Suprapubic skin (tissue), 3 donors: ENCODE measurements around the gene PSMC4.

Experiments
- CTCF ChIP-seq, 2 donors: fragments of 200-600 bp in 1 of 2; fragments of 450-650 bp in 1 of 2; sonication (generic) in 1 of 2; IDR thresholded peaks; one replicate each; pipeline ENCODE4 v1.5.1; 2016 to 2019; ENCODE audit warnings: antibody characterized with exemption in 2 of 2, mild to moderate bottlenecking in 1 of 2, moderate library complexity in 1 of 2
- EP300 ChIP-seq: sonication (generic); formaldehyde crosslinking; IDR thresholded peaks from one replicate; pipeline ENCODE4 v1.6.1; 2017; ENCODE audit warnings: antibody characterized with exemption
- POLR2A ChIP-seq, 2 donors: fragments of 450-650 bp; IDR thresholded peaks; one replicate each; pipeline ENCODE4 v1.6.1; 2017; ENCODE audit warnings: antibody characterized with exemption in 2 of 2, mild to moderate bottlenecking in 2 of 2, moderate library complexity in 2 of 2

- TF ChIP-seq CTCF (IDR thresholded peaks at IDR 0.05) (no peak), POLR2A (IDR thresholded peaks at IDR 0.05) (no peak), EP300 (no peak)
Observed at GRCh38 chr19:39928357-39928725, 42.6 kb upstream of the PSMC4 start.
